Thyroid gland (tissue), 4 donors: ENCODE data around the gene TOPORS.

ENCODE experiments used
- CTCF ChIP-seq, 6 experiments: fragments of 200-600 bp in 3 of 6; fragments of 450-650 bp in 3 of 6; sonication (generic) in 3 of 6; IDR thresholded peaks; one replicate each; pipeline ENCODE4 v1.5.1; 2016 to 2019; ENCODE audit warnings: antibody characterized with exemption in 6 of 6, mild to moderate bottlenecking in 2 of 6, inconsistent platforms in 1 of 6, moderate library complexity in 1 of 6
- POLR2A ChIP-seq, 2 donors: fragments of 450-650 bp; IDR thresholded peaks; one replicate each; pipeline ENCODE4 v1.6.1; 2017; ENCODE audit warnings: antibody characterized with exemption in 2 of 2, mild to moderate bottlenecking in 2 of 2, moderate library complexity in 1 of 2

DNA sequence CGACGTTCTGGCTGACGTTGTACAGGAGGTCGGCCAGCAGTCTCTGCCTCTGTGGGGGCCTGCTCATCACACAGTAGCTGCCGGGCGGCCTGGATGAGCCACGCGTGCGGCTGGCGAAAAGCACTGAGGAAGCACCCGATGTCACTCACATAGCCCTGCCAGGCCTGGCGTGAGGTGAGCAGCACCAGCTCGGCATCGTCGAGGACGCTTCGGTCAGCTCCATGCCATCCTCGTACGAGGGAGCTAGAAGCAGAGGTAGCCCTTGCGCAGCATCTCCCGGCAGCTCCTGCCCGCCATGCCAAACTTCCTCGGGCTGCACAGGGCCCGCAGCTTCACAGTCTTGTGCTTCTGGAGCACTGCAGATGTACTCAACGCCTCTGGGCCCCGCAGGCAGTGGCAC lies 14.4 kb upstream of the TOPORS start:
- TF ChIP-seq CTCF (IDR thresholded peaks at IDR 0.05) (no peak), POLR2A (IDR thresholded peaks at IDR 0.05) (no peak)
